Measurements from ENCODE around the gene UBE2S.

The UBE2S gene

DNA sequence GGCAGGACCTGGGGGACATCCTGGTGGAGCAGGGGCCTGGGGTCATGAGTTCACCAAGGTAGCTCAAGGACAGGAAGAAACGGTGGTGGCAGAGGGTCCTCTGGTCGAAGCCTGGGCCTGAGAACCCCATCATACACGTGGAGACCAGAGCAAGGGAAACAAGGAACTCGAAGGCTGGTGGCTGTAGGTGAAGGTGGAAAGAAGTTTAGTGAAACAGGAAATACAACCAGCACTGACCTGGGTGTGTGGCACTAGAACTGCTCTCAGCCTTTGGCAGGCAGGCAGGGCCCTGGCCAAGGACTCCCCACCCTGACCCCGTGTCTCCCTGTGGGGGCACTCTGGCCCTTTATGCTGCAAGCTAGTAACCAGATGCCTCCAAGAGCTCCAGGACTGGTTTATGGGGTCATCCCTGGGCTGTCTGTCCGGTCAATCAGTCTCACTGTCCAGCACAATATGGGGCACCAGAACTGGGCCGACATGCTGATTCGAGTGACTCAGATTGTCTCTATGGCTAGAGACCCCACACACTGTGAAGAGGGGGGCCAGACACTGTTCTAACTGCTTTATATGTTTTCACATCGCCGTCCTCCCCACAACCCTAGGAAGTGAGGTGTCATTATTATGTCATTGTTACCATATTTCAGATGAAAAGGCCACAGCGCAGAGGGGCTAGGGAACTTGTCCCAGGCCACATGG lies 56.8 kb downstream of the UBE2S start:
- TF ChIP-seq, protein P1, sequence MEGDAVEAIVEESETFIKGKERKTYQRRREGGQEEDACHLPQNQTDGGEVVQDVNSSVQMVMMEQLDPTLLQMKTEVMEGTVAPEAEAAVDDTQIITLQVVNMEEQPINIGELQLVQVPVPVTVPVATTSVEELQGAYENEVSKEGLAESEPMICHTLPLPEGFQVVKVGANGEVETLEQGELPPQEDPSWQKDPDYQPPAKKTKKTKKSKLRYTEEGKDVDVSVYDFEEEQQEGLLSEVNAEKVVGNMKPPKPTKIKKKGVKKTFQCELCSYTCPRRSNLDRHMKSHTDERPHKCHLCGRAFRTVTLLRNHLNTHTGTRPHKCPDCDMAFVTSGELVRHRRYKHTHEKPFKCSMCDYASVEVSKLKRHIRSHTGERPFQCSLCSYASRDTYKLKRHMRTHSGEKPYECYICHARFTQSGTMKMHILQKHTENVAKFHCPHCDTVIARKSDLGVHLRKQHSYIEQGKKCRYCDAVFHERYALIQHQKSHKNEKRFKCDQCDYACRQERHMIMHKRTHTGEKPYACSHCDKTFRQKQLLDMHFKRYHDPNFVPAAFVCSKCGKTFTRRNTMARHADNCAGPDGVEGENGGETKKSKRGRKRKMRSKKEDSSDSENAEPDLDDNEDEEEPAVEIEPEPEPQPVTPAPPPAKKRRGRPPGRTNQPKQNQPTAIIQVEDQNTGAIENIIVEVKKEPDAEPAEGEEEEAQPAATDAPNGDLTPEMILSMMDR (IDR thresholded peaks at IDR 0.05): no peak
- no peak for DNase-seq (ENCODE audit: low spot score)
- H3K27ac ChIP-seq: no peak overlapping the region
- no peak overlapping the region for H3K4me3 ChIP-seq
